Activated CD4-positive, alpha-beta T cell treated with anti-CD3 and anti-CD28 coated beads for 36 hours (primary cell): ENCODE data around the gene PCDHB7. TPM values are rescaled to one million over a fixed set of nuclear protein-coding genes. Genes with fewer than 3 reads are reported as not detected.
"Not testable (repeated sequence)": the region's sequence is repeated elsewhere in the genome, so short reads cannot be mapped to it uniquely, and the experiment has no call there.

Experiments
- ATAC-seq: fragments of 200-7000 bp; cut with Tn5 transposase; one replicate; pipeline ENCODE4 v1.10.0; 2021; ENCODE audit warnings: mild to moderate bottlenecking, moderate library complexity
- CTCF ChIA-PET: fragments of 350-600 bp; sonication (Branson Sonifier 250); formaldehyde crosslinking; loops from one replicate; lab custom pipeline; 2021; ENCODE audit warnings: antibody characterized with exemption; lab: Charles Lee
- POLR2A ChIA-PET: fragments of 350-600 bp; sonication (Branson Sonifier 250); formaldehyde crosslinking; loops from one replicate; lab custom pipeline; 2021; ENCODE audit warnings: antibody characterized with exemption, inconsistent platforms; lab: Charles Lee
- DNase-seq: peaks from one replicate; pipeline ENCODE4 v3.0.0-alpha.2; 2020
- H3K27ac Mint-ChIP-seq: one replicate; pipeline ENCODE4 v1.8.0; 2021; ENCODE audit warnings: mixed read lengths
- H3K27me3 Mint-ChIP-seq: one replicate; pipeline ENCODE4 v1.8.0; 2021; ENCODE audit warnings: mixed read lengths
- H3K36me3 Mint-ChIP-seq: one replicate; pipeline ENCODE4 v1.8.0; 2021; ENCODE audit warnings: low read depth, mixed read lengths
- H3K4me1 Mint-ChIP-seq: one replicate; pipeline ENCODE4 v1.8.0; 2021; ENCODE audit warnings: mixed read lengths
- H3K4me3 Mint-ChIP-seq: one replicate; pipeline ENCODE4 v1.8.0; 2021; ENCODE audit warnings: mild to moderate bottlenecking, moderate library complexity, mixed read lengths
- H3K9me3 Mint-ChIP-seq: one replicate; pipeline ENCODE4 v1.8.0; 2021; ENCODE audit warnings: low read depth, mixed read lengths
- intact Hi-C, 2 experiments: fragments of 100-400 bp; cut with DNase I in 1 of 2; cut with micrococcal nuclease in 1 of 2; formaldehyde crosslinking; loops; one replicate each; pipeline versions ENCODE4 v1.14.2 to v1.15.1; 2022 to 2024; cut with DNase I, micrococcal nuclease
- total RNA-seq, 2 experiments: library from RNA; stranded (reverse); gene quantifications; one replicate each; pipeline ENCODE4 v1.2.3, GENCODE V29; 2021

PCDHB7 gene
- total RNA-seq, 2 experiments from 2014 or later: not detected

- H3K36me3 Mint-ChIP-seq: peaks cover 22% of the 10 kb centered on the region
- H3K4me1 Mint-ChIP-seq, ATAC-seq, H3K27ac Mint-ChIP-seq, DNase-seq, H3K4me3 Mint-ChIP-seq, intact Hi-C loops, POLR2A ChIA-PET: not testable (repeated sequence)
- H3K27me3 Mint-ChIP-seq: peaks cover 53% of the 10 kb centered on the region
- H3K9me3 Mint-ChIP-seq: peaks cover 30% of the 10 kb centered on the region
- CTCF ChIA-PET: interaction anchor here (0.6 kb wide), 1 partner anchor 160 kb away, joined by 3 read pairs; the partner anchor contains the start of gene PCDHGA3
Measured at GRCh38 chr5:141184117-141184855, 11.8 kb downstream of the PCDHB7 start.

GRCh38 chr5:141186897-141187512 is 14.6 kb downstream of the PCDHB7 start, which contains the start of gene PCDHB9:
Gene PCDHB9 (plus strand): TSS chr5:141187161. CDS start chr5:141187319, 158 bp downstream.
- no peak within 1 kb of the TSS for H3K27ac Mint-ChIP-seq
- DNase-seq (peak; percentile 63), ATAC-seq (no peak)
- peaks cover 30% of the 10 kb centered on the region for H3K9me3 Mint-ChIP-seq
- peaks cover 4% of the 10 kb centered on the region for H3K4me1 Mint-ChIP-seq
- POLR2A ChIA-PET: no interaction called here
- H3K4me3 Mint-ChIP-seq: peak within 1 kb of the TSS; percentile 42
- CTCF ChIA-PET: interaction anchor here (0.6 to 2.5 kb wide), 10 partner anchors 10 to 797 kb away, joined by 3 to 10 read pairs (median 4); partner anchors contain the start of genes PCDHB15 and PCDHB7
- H3K27me3 Mint-ChIP-seq: peaks cover 54% of the 10 kb centered on the region
- intact Hi-C loops: no loop called here
- H3K36me3 Mint-ChIP-seq: peaks cover 22% of the 10 kb centered on the region

DNA sequence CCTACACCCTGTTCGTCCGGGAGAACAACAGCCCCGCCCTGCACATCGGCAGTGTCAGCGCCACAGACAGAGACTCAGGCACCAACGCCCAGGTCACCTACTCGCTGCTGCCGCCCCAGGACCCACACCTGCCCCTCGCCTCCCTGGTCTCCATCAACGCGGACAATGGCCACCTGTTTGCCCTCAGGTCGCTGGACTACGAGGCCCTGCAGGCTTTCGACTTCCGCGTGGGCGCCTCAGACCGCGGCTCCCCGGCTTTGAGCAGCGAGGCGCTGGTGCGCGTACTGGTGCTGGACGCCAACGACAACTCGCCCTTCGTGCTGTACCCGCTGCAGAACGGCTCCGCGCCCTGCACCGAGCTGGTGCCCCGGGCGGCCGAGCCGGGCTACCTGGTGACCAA is 16.2 kb downstream of the PCDHB7 start:
- H3K36me3 Mint-ChIP-seq: peaks cover 18% of the 10 kb centered on the region
- CTCF ChIA-PET, H3K27ac Mint-ChIP-seq, H3K4me1 Mint-ChIP-seq, DNase-seq, ATAC-seq, H3K4me3 Mint-ChIP-seq, POLR2A ChIA-PET, intact Hi-C loops: not testable (repeated sequence)
- H3K9me3 Mint-ChIP-seq: peaks cover 22% of the 10 kb centered on the region
- H3K27me3 Mint-ChIP-seq: peaks cover 51% of the 10 kb centered on the region

DNA sequence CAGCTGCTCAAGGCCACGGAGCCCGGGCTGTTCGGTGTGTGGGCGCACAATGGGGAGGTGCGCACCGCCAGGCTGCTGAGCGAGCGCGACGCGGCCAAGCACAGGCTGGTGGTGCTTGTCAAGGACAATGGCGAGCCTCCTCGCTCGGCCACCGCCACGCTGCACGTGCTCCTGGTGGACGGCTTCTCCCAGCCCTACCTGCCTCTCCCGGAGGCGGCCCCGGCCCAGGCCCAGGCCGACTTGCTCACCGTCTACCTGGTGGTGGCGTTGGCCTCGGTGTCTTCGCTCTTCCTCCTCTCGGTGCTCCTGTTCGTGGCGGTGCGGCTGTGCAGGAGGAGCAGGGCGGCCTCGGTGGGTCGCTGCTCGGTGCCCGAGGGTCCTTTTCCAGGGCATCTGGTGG is 16.7 kb downstream of the PCDHB7 start:
- Mint-ChIP-seq H3K27me3 (peaks cover 51% of the 10 kb centered on the region), H3K36me3 (peaks cover 18% of the 10 kb centered on the region), H3K9me3 (peaks cover 22% of the 10 kb centered on the region)
- intact Hi-C loops, H3K27ac Mint-ChIP-seq, CTCF ChIA-PET, DNase-seq, ATAC-seq, H3K4me1 Mint-ChIP-seq, H3K4me3 Mint-ChIP-seq, POLR2A ChIA-PET: not testable (repeated sequence)

GRCh38 chr5:141192110-141192725 is 19.8 kb downstream of the PCDHB7 start, which contains the start of gene PCDHB10:
Gene PCDHB10 (plus strand): TSS chr5:141192353. CDS start chr5:141192553, 200 bp downstream.
- H3K4me1 Mint-ChIP-seq: peaks cover under 1% of the 10 kb centered on the region
- POLR2A ChIA-PET: no interaction called here
- H3K27ac Mint-ChIP-seq: no peak within 1 kb of the TSS
- peaks cover 23% of the 10 kb centered on the region for H3K9me3 Mint-ChIP-seq
- ATAC-seq (no peak), DNase-seq (peak; percentile 69)
- peaks cover 20% of the 10 kb centered on the region for H3K36me3 Mint-ChIP-seq
- intact Hi-C loops: no loop called here
- H3K4me3 Mint-ChIP-seq: no peak within 1 kb of the TSS
- CTCF ChIA-PET: interaction anchor here (0.6 to 1.5 kb wide), 5 partner anchors 10 to 315 kb away, joined by 3 to 6 read pairs (median 4); partner anchors contain the start of gene PCDHB8
- peaks cover 37% of the 10 kb centered on the region for H3K27me3 Mint-ChIP-seq

DNA sequence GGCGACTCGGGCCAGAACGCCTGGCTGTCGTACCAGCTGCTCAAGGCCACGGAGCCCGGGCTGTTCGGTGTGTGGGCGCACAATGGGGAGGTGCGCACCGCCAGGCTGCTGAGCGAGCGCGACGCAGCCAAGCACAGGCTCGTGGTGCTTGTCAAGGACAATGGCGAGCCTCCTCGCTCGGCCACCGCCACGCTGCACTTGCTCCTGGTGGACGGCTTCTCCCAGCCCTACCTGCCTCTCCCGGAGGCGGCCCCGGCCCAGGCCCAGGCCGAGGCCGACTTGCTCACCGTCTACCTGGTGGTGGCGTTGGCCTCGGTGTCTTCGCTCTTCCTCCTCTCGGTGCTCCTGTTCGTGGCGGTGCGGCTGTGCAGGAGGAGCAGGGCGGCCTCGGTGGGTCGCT is 21.9 kb downstream of the PCDHB7 start:
- CTCF ChIA-PET, H3K4me1 Mint-ChIP-seq, ATAC-seq, DNase-seq, H3K4me3 Mint-ChIP-seq, intact Hi-C loops, H3K27ac Mint-ChIP-seq, POLR2A ChIA-PET: not testable (repeated sequence)
- peaks cover 16% of the 10 kb centered on the region for H3K36me3 Mint-ChIP-seq
- peaks cover 22% of the 10 kb centered on the region for H3K9me3 Mint-ChIP-seq
- peaks cover 41% of the 10 kb centered on the region for H3K27me3 Mint-ChIP-seq

- H3K36me3 Mint-ChIP-seq: peaks cover 26% of the 10 kb centered on the region
- no peak overlapping the region for H3K27ac Mint-ChIP-seq
- ATAC-seq (no peak), DNase-seq (no peak)
- H3K4me1 Mint-ChIP-seq: no peaks in the 10 kb centered on the region
- POLR2A ChIA-PET: no interaction called here
- no peak overlapping the region for H3K4me3 Mint-ChIP-seq
- peaks cover 52% of the 10 kb centered on the region for H3K27me3 Mint-ChIP-seq
- peaks cover 33% of the 10 kb centered on the region for H3K9me3 Mint-ChIP-seq
- intact Hi-C loops: loop anchor here in 1 of 2 experiments (5.0 kb wide), 1 partner anchor 366 kb away; no protein-coding TSS in a partner anchor
- CTCF ChIA-PET: interaction anchor here (0.7 to 2.6 kb wide), 4 partner anchors 10 to 207 kb away, joined by 3 to 10 read pairs (median 4); partner anchors contain the start of gene PCDHB9
Measured at GRCh38 chr5:141196363-141196762, 23.9 kb downstream of the PCDHB7 start.

DNA sequence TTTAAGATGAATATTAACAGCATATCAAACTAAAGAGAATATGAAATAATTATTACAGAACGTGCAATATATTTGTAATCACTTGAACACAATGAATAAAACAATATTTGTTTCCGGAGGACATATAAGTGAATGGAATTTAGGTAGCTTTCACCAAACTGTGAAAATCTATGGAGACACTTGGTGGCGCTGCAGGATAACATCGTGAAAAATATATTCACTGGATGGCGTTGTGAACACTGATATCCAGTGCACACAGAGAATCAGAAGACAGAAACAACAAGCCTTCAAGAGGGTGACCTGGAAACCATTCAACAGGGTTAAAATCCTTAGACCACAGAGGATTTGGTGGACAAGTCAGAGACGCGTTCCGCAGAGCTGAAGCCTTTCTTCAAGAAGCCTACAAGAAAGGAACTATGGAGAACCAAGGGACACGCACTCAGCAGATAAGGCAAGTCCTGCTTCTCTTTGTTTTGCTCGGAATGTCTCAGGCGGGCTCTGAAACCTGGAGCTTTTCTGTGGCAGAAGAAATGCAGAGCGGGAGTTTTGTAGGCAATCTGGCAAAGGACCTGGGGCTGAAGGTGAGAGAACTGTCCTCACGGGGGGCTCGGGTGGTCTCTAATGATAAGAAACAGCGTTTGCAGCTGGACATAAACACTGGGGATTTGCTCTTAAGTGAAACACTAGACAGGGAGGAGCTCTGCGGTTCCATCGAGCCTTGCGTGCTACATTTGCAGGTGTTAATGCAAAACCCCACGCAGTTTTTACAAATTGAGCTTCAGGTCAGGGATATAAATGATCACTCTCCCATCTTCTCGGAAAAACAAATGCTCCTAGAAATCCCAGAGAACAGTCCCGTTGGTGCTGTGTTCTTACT is 27.2 kb downstream of the PCDHB7 start, which contains the start of gene PCDHB11:
TSS of gene PCDHB11 (plus strand) at position 269 of the 877 bp plus-strand sequence. CDS start at position 417, 148 bp downstream.
- ATAC-seq (no peak), DNase-seq (peak; percentile 20)
- Mint-ChIP-seq H3K4me3 (no peak within 1 kb of the TSS), H3K36me3 (peaks cover 18% of the 10 kb centered on the region), H3K27ac (no peak within 1 kb of the TSS), H3K27me3 (peaks cover 39% of the 10 kb centered on the region), H3K9me3 (peaks cover 29% of the 10 kb centered on the region), H3K4me1 (no peaks in the 10 kb centered on the region)
- intact Hi-C loops: loop anchor here in 1 of 2 experiments (5.0 kb wide), 1 partner anchor 363 kb away; no protein-coding TSS in a partner anchor
- ChIA-PET CTCF (interaction anchor here (0.7 kb wide), 1 partner anchor 94 kb away, joined by 3 read pairs; no protein-coding TSS in a partner anchor), POLR2A (no interaction called here)

DNA sequence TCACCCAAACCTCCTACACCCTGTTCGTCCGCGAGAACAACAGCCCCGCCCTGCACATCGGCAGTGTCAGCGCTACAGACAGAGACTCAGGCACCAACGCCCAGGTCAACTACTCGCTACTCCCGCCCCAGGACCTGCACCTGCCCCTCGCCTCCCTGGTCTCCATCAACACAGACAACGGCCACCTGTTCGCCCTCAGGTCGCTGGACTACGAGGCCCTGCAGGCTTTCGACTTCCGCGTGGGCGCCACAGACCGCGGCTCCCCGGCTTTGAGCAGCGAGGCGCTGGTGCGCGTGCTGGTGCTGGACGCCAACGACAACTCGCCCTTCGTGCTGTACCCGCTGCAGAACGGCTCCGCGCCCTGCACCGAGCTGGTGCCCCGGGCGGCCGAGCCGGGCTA is 28.7 kb downstream of the PCDHB7 start:
- CTCF ChIA-PET: interaction anchor here (0.8 kb wide), 1 partner anchor 21 kb away, joined by 6 read pairs; no protein-coding TSS in a partner anchor
- H3K27me3 Mint-ChIP-seq: peaks cover 39% of the 10 kb centered on the region
- H3K27ac Mint-ChIP-seq, H3K4me1 Mint-ChIP-seq, intact Hi-C loops, DNase-seq, POLR2A ChIA-PET, H3K4me3 Mint-ChIP-seq, ATAC-seq: not testable (repeated sequence)
- H3K36me3 Mint-ChIP-seq: peaks cover 17% of the 10 kb centered on the region
- peaks cover 25% of the 10 kb centered on the region for H3K9me3 Mint-ChIP-seq

DNA sequence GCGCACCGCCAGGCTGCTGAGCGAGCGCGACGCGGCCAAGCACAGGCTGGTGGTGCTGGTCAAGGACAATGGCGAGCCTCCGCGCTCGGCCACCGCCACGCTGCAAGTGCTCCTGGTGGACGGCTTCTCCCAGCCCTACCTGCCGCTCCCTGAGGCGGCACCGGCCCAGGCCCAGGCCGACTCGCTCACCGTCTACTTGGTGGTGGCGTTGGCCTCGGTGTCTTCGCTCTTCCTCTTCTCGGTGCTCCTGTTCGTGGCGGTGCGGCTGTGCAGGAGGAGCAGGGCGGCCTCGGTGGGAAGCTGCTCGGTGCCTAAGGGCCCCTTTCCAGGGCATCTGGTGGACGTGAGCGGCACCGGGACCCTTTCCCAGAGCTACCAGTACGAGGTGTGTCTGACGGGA is 29.2 kb downstream of the PCDHB7 start:
- Mint-ChIP-seq H3K9me3 (peaks cover 21% of the 10 kb centered on the region), H3K36me3 (peaks cover 14% of the 10 kb centered on the region), H3K27me3 (peaks cover 41% of the 10 kb centered on the region)
- CTCF ChIA-PET: interaction anchor here (0.7 to 1.6 kb wide), 4 partner anchors 10 to 582 kb away, joined by 4 to 6 read pairs (median 5); partner anchors contain the start of gene PCDHB10
- H3K27ac Mint-ChIP-seq, H3K4me1 Mint-ChIP-seq, DNase-seq, H3K4me3 Mint-ChIP-seq, POLR2A ChIA-PET, ATAC-seq, intact Hi-C loops: not testable (repeated sequence)
